ENCODE data around the gene GPR55.

GPR55 gene

DNA sequence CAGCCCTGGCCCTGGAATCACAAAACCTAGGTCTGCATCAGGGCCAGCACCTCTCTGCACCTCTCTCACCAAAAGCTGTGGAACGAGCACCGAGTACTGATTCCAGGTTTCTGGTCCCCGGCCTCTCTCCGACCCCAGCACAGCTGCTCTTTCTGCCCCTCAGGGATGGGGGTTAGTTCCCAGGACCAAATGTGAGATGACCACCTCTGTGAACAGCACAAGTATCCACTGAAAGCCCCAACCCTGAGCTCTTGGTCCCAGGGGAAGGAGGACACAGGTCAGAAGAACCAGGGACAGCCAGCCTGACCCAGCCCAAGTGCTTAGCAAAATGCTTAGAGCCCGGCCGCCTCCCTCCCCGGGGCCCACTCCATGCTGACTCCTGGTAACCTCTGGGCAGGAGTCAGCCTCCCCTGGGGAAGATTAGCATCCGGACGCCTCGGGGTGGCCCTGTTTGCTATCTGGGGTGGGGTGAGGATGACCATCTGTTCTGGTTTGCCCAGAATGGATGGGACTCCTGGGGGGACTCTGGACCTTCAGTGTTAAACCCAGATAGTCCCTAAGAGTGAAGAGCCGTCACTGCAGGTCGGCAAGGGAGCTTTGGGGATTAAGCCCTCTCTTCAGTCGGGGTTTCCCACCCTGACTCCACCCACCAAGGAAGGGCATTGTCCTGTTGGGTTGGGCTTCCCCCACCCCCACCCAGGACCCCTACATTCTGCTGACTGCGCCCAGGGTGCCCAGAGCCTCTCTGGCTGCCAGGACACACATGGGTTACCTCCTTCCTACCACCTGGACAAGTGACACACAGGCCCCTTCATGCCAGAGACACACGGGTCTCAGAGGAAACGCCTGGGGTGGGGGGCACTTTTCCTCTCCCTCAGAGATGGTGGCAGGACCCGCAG, 9.4 kb upstream of the GPR55 start (continued):
- TF ChIP-seq, protein P1, sequence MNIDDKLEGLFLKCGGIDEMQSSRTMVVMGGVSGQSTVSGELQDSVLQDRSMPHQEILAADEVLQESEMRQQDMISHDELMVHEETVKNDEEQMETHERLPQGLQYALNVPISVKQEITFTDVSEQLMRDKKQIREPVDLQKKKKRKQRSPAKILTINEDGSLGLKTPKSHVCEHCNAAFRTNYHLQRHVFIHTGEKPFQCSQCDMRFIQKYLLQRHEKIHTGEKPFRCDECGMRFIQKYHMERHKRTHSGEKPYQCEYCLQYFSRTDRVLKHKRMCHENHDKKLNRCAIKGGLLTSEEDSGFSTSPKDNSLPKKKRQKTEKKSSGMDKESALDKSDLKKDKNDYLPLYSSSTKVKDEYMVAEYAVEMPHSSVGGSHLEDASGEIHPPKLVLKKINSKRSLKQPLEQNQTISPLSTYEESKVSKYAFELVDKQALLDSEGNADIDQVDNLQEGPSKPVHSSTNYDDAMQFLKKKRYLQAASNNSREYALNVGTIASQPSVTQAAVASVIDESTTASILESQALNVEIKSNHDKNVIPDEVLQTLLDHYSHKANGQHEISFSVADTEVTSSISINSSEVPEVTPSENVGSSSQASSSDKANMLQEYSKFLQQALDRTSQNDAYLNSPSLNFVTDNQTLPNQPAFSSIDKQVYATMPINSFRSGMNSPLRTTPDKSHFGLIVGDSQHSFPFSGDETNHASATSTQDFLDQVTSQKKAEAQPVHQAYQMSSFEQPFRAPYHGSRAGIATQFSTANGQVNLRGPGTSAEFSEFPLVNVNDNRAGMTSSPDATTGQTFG (tag by site-specific recombination; IDR thresholded peaks at IDR 0.05; ENCODE audit: borderline replicate concordance) = no peak
- TF ChIP-seq, protein P2, sequence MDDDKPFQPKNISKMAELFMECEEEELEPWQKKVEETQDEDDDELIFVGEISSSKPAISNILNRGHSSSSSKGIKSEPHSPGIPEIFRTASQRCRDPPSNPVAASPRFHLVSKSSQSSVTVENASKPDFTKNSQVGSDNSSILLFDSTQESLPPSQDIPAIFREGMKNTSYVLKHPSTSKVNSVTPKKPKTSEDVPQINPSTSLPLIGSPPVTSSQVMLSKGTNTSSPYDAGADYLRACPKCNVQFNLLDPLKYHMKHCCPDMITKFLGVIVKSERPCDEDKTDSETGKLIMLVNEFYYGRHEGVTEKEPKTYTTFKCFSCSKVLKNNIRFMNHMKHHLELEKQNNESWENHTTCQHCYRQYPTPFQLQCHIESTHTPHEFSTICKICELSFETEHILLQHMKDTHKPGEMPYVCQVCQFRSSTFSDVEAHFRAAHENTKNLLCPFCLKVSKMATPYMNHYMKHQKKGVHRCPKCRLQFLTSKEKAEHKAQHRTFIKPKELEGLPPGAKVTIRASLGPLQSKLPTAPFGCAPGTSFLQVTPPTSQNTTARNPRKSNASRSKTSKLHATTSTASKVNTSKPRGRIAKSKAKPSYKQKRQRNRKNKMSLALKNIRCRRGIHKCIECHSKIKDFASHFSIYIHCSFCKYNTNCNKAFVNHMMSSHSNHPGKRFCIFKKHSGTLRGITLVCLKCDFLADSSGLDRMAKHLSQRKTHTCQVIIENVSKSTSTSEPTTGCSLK (tag by site-specific recombination; IDR thresholded peaks at IDR 0.05) = no peak
- TF ChIP-seq ZNF76 (tag by site-specific recombination; IDR thresholded peaks at IDR 0.05; ENCODE audit: borderline replicate concordance, low read depth) (no peak), HIC1 (tag by site-specific recombination; IDR thresholded peaks at IDR 0.05) (no peak), ZNF211 (tag by site-specific recombination; IDR thresholded peaks at IDR 0.05; ENCODE audit: low read depth) (no peak), ZNF292 (tag by site-specific recombination; IDR thresholded peaks at IDR 0.05; ENCODE audit: borderline replicate concordance, low read depth) (no peak), ZNF555 (tag by site-specific recombination; conservative IDR thresholded peaks at IDR 0.05) (no peak), ZNF404 (tag by site-specific recombination; IDR thresholded peaks at IDR 0.05) (no peak), TCF7L2 (IDR thresholded peaks at IDR 0.05; ENCODE audit: borderline replicate concordance, low read depth, low read length) (no peak), ZNF274 (IDR thresholded peaks at IDR 0.05; ENCODE audit: low read length) (no peak), ZNF274 (tag by site-specific recombination; IDR thresholded peaks at IDR 0.05; ENCODE audit: borderline replicate concordance) (no peak), ZNF169 (tag by site-specific recombination; IDR thresholded peaks at IDR 0.05) (no peak)

GRCh38 chr2:230933521-230934180, 8.6 kb upstream of the GPR55 start:
- TF ChIP-seq REPIN1 (tag by site-specific recombination; IDR thresholded peaks at IDR 0.05; ENCODE audit: low read depth) (no peak), ZBTB17 (tag by site-specific recombination; IDR thresholded peaks at IDR 0.05) (no peak), PRDM6 (tag by site-specific recombination; IDR thresholded peaks at IDR 0.05) (no peak), TRIM28 (IDR thresholded peaks at IDR 0.05; ENCODE audit: borderline replicate concordance, low read length) (no peak), OSR2 (tag by site-specific recombination; IDR thresholded peaks at IDR 0.05) (no peak), ZSCAN23 (tag by site-specific recombination; IDR thresholded peaks at IDR 0.05) (no peak), ZNF394 (tag by site-specific recombination; IDR thresholded peaks at IDR 0.05; ENCODE audit: borderline replicate concordance) (no peak), WT1 (tag by site-specific recombination; IDR thresholded peaks at IDR 0.05) (no peak)
- H3K9me3 ChIP-seq (ENCODE audit: control insufficient read depth, insufficient read depth, low read depth, low read length) = no peaks in the 10 kb centered on the region
- H3K27ac ChIP-seq (ENCODE audit: extremely low read depth, low read depth, low read length) = no peak overlapping the region
- no peaks in the 10 kb centered on the region for H3K36me3 ChIP-seq (ENCODE audit: control insufficient read depth in 2 of 2, insufficient read depth in 1 of 2, low read length in 2 of 2)
- no peaks in the 10 kb centered on the region for H3K4me1 ChIP-seq (ENCODE audit: control insufficient read depth, insufficient read depth, low read length)
- CTCF ChIA-PET = no interaction called here
- no peak overlapping the region for H3K4me3 ChIP-seq (ENCODE audit: low read depth, low read length)
- POLR2A ChIA-PET = no interaction called here
